Stimulated activated CD4-positive, alpha-beta T cell treated with anti-CD3 and anti-CD28 coated beads, Interleukin-15, amount 100 ng/mL, for 48 hours (primary cell): ENCODE results near the gene GSTA1.
"Not testable (repeated sequence)": the region's sequence is repeated elsewhere in the genome, so short reads cannot be mapped to it uniquely, and the experiment has no call there.

Experiments used
- DNase-seq, 2 donors: peaks; one replicate each; pipeline ENCODE4 v3.0.0-alpha.2; 2020; ENCODE audit warnings: low read depth in 2 of 2

Gene GSTA1

DNA sequence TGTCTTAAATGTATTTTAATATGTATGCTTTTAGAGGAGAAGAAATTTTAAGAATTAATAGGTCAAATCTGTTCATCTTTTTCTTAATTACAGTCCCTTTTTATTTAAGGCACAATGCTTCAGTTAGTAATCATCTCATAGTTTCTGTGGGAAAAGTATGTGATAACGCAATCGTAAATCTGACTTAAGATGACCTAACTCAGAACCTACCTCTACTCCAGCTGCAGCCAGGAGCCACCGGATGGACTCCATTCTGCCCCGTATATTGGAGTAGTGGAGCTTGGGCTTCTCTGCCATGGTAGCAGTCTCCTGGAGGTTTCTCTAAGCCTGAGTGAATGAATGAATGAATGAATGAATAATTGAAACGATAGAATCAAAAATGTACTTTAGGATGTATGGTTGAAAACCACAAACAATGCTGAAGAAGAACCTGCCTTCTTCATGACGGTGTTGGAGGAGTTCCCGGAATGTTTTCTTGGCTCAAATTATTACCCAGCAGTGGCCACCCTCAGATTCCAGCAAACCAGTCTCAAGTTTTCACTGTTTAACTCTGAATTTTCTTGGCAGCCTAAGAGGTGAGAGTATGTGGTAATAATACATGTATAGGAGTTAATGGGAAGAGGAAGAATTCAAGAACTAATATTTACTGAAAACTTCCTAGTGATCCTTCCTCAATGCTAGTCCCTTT lies 45.8 kb downstream of the GSTA1 start:
- not testable (repeated sequence) for DNase-seq

GRCh38 chr6:52754443-52754842 lies 49.2 kb downstream of the GSTA1 start:
- DNase-seq = no peak

DNA sequence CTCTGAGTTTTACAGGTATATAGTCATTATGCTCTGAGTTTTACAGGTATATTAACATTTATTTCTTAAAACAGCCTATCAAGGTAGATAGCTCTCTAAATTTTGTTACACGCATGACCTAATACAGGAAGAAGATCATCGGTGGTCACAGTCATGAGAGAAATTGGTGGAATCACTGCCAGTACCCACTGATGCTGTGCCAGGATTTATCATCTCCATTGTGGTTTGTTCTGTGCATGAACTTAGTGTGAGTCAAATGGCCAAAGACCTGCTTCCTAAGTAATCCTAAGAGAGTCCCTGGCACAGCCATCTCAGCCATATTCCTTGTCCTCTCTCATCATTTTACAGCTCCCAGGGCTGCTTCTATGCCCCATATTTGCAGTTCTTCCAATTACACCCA lies 50.5 kb downstream of the GSTA1 start:
- DNase-seq = not testable (repeated sequence)

DNA sequence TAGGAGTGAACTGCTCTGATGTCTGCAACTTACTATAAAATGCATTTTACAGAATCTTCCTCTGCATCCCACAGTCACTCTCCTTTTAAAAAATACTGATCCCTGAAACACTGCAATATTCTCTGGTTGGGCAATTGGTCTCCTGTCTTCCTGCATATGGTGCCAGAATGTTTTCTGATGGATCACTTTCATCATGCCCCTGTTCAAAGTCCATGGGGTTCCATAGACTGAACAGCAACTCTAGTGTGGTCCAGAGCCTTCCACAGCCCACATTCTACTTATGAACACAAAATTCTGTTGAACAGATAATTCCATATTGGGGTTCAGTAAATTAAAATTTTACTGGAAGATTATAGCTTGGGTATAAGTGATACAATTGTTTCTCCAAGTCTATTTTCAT lies 51.3 kb downstream of the GSTA1 start:
- DNase-seq = no peak

DNA sequence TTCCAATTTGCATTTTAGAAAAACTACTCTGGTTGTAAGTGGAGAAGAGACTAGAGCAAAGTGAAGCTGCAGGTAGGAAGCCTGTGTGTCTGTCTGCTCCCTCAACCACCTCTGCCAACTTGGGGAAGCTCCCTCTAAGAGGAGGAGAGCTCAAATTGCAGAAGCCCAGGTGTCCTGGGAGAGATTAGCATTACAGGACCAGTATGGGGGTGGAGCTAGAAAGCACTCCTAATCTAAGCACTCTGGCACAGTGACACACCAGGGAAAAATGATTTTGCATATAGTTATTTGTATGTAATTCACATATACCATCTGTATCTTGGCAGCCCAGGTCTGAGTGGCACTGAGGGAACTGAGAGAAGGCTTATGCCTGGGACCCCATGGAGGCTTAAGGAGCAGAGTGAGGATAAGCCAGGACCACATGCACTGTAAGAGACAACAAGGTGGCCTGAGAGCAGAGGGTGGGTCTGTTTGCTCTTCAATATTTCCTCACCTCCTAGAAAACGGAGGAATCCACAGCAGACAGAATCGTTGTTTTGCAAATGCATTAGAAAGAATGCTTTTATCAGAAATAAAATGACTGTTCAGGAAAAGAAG lies 54.0 kb downstream of the GSTA1 start:
- no peak for DNase-seq

DNA sequence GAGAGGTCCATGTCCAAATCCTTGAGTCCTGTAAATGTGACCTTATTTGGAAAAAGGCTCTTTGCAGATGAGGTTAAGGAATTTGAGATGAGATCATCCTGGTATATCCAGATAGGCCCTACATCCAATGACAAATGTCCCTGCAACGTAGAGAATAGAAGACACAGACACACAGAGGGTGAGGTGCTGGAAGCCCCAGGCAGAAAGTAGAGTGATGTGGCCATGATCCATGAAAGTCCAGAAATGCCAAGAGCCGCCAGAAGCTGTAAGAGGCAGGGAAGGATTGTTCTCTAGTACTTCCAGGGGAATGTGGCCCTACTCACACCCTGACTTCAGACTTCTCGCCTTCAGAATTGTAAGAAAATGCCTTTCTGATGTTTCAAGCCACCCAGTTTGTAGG lies 56.3 kb downstream of the GSTA1 start:
- DNase-seq = not testable (repeated sequence)

DNA sequence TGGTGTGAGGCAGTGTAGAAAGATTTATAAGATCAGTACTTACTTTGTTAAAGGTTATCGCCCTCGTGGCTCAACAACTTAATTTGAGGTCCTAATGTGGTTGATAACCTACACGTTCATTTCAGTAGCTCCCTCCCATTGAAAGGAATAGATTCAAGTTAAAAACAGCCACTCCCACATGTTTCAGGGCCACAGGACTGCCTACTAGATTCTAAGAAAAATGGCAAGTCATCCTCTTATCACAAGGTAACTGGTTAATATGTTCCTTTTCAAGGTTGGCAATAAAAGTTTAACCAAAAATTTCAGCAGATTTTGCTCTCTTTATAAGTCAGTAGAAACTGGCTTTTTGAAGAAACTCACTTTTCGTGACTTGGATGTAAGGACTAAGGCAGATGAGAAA lies 57.4 kb downstream of the GSTA1 start:
- no peak for DNase-seq

DNA sequence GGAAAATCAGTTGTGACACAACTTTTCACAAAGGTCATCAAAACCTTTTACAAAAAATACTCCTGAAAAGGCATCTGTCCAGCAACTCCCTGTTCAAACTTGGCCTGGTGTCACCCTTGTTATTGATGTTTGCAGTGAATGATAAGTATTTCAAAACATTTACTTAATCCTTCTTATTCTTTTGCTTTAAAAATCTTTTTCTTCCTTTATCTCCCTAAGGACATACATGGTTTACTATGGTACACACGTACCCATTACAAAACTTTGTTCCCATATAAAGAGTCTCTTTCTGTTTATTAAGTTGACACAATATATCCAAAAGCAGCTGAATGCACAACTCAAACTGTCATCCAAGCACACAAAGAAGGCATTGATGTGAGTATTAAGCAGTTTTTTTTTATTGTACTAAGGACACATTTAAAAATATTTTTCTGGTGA lies 57.8 kb downstream of the GSTA1 start:
- DNase-seq = no peak

DNA sequence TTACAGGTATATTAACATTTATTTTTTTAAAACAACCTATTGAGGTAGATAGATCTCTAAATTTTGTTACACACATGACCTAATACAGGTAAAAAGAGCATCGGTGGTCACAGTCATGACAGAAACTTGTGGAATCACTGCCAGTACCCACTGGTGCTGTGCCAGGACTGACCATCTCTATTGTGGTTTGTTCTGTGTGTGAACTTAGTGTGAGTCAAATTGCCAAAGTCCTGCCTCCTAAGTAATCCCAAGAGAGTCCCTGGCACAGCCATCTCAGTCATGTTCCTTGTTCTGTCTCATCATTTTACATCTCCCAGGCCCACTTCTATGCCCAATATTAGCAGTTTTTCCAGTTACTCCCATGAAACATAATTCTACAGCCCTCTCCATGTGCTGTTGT lies 61.7 kb downstream of the GSTA1 start:
- no peak for DNase-seq
